ENCODE measurements around the gene HDAC4. TPM values are rescaled to one million over a fixed set of nuclear protein-coding genes. Genes with fewer than 3 reads are reported as not detected.

The HDAC4 gene
- total RNA-seq, 1 experiment from 2014 or later: 44.4 TPM

DNA sequence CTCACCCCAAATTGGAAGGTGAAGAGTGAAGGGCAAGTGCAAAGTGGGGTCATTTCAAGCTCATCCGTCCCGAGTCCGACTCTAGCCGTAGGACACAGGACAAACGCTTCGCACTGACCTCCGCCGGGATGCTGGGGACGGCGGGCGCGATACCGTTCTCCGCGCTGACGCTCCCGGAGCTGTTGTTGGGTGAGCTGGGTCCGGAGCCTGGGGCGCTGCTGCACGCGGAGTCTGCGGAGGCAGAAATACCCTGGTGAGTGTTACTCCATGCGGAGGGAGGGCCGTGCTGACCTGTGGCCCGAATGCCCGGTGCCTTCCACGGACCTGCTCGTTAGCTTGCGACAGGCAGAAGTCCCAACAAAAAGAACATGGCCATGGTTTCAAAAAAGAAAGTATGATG lies 261.3 kb downstream of the HDAC4 start (continued):
- TF ChIP-seq, protein P1, sequence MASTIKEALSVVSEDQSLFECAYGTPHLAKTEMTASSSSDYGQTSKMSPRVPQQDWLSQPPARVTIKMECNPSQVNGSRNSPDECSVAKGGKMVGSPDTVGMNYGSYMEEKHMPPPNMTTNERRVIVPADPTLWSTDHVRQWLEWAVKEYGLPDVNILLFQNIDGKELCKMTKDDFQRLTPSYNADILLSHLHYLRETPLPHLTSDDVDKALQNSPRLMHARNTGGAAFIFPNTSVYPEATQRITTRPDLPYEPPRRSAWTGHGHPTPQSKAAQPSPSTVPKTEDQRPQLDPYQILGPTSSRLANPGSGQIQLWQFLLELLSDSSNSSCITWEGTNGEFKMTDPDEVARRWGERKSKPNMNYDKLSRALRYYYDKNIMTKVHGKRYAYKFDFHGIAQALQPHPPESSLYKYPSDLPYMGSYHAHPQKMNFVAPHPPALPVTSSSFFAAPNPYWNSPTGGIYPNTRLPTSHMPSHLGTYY (CRISPR knock-in tag; IDR thresholded peaks at IDR 0.05): no peak
- TF ChIP-seq ZNF138 (CRISPR knock-in tag; conservative IDR thresholded peaks at IDR 0.05) (no peak), CREM (CRISPR knock-in tag; IDR thresholded peaks at IDR 0.05) (no peak), GTF2I (CRISPR knock-in tag; conservative IDR thresholded peaks at IDR 0.05) (no peak), ATF1 (CRISPR knock-in tag; IDR thresholded peaks at IDR 0.05) (no peak), NFYB (CRISPR knock-in tag; conservative IDR thresholded peaks at IDR 0.05; ENCODE audit: low read depth) (no peak), FOXP4 (CRISPR knock-in tag; IDR thresholded peaks at IDR 0.05) (no peak), PRRX2 (CRISPR knock-in tag; IDR thresholded peaks at IDR 0.05) (no peak)

DNA sequence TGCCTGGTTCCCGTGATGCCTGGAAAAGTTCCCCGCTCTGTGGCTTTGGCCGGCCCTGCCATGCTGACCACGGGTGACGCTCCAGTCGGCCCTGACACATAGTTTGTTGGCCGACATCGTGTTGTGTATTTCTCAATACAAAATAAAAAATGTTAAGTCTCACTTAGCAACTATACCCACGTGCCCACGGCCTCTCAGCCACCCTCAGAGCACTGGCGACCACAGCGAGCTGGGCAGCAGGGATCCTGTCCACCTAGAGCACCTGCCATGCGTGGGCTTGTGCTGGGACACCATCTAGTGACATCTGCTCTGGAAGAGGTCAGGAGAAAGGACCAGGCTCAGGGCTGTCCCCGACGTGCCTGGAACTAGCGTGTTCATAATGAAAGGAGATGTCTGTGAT lies 261.7 kb downstream of the HDAC4 start:
- Mint-ChIP-seq H3K4me1 (no peaks in the 10 kb centered on the region), H3K27ac (peak overlapping the region; percentile 59; the same call in 1 of the 2 replicates), H3K36me3 (peaks cover 34% of the 10 kb centered on the region), H3K4me3 (no peak overlapping the region), H3K9me3 (peaks cover 3% of the 10 kb centered on the region; the same call in 1 of the 2 replicates), H3K27me3 (ENCODE audit: low read depth) (no peaks in the 10 kb centered on the region)
- POLR2A ChIA-PET: interaction anchor here (0.5 kb wide), 1 partner anchor 317 kb away, joined by 4 read pairs; no protein-coding TSS in a partner anchor
- no peak for DNase-seq (ENCODE audit: low spot score)
- no peak for ATAC-seq
- CTCF ChIA-PET: interaction anchor here (0.8 to 1.8 kb wide), 5 partner anchors 19 to 301 kb away, joined by 3 to 7 read pairs (median 3); no protein-coding TSS in a partner anchor
- TF ChIP-seq AR (CRISPR knock-in tag; IDR thresholded peaks at IDR 0.05) (no peak), MXD4 (CRISPR knock-in tag; IDR thresholded peaks at IDR 0.05; ENCODE audit: borderline replicate concordance) (no peak), EMX1 (CRISPR knock-in tag; IDR thresholded peaks at IDR 0.05) (no peak), FOXK1 (CRISPR knock-in tag; IDR thresholded peaks at IDR 0.05) (no peak), ZBTB21 (CRISPR knock-in tag; IDR thresholded peaks at IDR 0.05; ENCODE audit: borderline replicate concordance) (no peak), TP53 (CRISPR knock-in tag; IDR thresholded peaks at IDR 0.05) (no peak), RORB (CRISPR knock-in tag; IDR thresholded peaks at IDR 0.05) (no peak), JAZF1 (CRISPR knock-in tag; IDR thresholded peaks at IDR 0.05) (no peak), PRDM15 (CRISPR knock-in tag; IDR thresholded peaks at IDR 0.05) (no peak)
- TF ChIP-seq, protein P2, sequence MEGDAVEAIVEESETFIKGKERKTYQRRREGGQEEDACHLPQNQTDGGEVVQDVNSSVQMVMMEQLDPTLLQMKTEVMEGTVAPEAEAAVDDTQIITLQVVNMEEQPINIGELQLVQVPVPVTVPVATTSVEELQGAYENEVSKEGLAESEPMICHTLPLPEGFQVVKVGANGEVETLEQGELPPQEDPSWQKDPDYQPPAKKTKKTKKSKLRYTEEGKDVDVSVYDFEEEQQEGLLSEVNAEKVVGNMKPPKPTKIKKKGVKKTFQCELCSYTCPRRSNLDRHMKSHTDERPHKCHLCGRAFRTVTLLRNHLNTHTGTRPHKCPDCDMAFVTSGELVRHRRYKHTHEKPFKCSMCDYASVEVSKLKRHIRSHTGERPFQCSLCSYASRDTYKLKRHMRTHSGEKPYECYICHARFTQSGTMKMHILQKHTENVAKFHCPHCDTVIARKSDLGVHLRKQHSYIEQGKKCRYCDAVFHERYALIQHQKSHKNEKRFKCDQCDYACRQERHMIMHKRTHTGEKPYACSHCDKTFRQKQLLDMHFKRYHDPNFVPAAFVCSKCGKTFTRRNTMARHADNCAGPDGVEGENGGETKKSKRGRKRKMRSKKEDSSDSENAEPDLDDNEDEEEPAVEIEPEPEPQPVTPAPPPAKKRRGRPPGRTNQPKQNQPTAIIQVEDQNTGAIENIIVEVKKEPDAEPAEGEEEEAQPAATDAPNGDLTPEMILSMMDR (IDR thresholded peaks at IDR 0.05): no peak
- TF ChIP-seq, protein P3, sequence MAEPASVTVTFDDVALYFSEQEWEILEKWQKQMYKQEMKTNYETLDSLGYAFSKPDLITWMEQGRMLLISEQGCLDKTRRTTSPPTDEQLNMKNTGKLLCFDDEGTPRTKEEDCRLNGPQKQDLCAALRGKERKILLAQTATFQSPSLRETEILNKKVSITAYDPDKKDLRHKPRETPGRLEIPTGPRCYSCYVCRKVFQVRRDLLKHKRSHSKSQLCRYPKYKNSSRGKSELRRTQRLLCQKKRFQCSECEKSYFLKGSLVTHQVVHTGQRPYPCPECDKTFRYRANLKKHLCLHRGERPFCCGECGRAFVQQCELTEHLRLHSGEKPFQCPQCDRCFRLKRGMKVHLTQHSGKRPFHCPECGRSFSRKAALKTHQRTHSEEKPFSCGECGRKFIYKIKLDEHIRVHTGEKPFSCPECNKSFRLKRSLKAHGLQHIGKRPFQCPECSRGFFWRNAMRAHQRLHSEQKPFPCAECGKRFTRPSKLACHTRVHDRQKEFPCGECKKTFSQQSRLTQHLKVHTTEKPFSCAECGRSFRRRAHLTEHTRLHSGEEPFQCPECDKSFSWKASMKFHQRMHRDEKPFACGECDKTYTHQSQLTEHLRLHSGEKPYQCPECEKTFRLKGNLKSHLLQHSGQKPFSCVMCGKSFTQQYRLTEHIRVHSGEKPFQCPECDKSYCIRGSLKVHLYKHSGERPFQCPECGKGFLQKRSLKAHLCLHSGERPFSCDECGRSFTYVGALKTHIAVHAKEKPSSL (CRISPR knock-in tag; conservative IDR thresholded peaks at IDR 0.05): no peak

Data from WTC11 (cell line).